Measurements from ENCODE around the gene CCNF.

DNA sequence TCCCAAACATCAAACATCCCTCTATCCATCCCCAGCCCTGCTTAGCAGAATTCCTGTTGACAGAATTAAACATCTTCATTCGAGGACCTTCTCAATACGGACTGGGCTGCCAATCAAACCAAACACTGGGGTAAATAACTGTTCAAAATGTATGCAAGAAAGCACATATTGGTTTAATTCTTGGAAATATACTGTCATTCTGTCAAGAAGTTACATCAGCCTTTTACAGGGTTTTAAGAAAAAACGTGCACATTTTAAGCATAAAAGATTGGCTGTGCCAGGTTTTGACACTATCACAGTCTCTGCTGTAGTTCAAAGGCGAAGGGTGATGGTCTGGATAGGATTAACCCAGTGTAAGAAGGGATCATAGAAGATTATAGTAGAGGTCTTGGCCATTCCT lies 25.1 kb upstream of the CCNF start:
- TF ChIP-seq, protein P1, sequence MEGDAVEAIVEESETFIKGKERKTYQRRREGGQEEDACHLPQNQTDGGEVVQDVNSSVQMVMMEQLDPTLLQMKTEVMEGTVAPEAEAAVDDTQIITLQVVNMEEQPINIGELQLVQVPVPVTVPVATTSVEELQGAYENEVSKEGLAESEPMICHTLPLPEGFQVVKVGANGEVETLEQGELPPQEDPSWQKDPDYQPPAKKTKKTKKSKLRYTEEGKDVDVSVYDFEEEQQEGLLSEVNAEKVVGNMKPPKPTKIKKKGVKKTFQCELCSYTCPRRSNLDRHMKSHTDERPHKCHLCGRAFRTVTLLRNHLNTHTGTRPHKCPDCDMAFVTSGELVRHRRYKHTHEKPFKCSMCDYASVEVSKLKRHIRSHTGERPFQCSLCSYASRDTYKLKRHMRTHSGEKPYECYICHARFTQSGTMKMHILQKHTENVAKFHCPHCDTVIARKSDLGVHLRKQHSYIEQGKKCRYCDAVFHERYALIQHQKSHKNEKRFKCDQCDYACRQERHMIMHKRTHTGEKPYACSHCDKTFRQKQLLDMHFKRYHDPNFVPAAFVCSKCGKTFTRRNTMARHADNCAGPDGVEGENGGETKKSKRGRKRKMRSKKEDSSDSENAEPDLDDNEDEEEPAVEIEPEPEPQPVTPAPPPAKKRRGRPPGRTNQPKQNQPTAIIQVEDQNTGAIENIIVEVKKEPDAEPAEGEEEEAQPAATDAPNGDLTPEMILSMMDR (IDR thresholded peaks at IDR 0.05): no peak
- no peak for TF ChIP-seq EP300 (IDR thresholded peaks at IDR 0.05)

All from ovary (tissue), 3 donors.